Mucosa of rectum (tissue), 2 donors: ENCODE measurements around the gene ELL.

Source experiments
- H3K27ac ChIP-seq, 2 donors: one replicate each; pipeline ENCODE4 v1.7.0; 2013; ENCODE audit warnings: inconsistent platforms in 2 of 2, low read depth in 2 of 2, low read length in 2 of 2
- H3K27me3 ChIP-seq, 2 donors: one replicate each; pipeline ENCODE4 v1.7.0; 2013; ENCODE audit warnings: low read length in 2 of 2; ENCODE audit not compliant: control insufficient read depth in 2 of 2, insufficient read depth in 2 of 2
- H3K36me3 ChIP-seq, 2 donors: one replicate each; pipeline ENCODE4 v1.7.0; 2013; ENCODE audit warnings: low read length in 2 of 2; ENCODE audit not compliant: control insufficient read depth in 2 of 2, insufficient read depth in 2 of 2
- H3K4me1 ChIP-seq, 2 donors: one replicate each; pipeline ENCODE4 v1.7.0; 2013; ENCODE audit warnings: low read length in 2 of 2, mild to moderate bottlenecking in 1 of 2; ENCODE audit not compliant: control insufficient read depth in 2 of 2, insufficient read depth in 2 of 2
- H3K4me3 ChIP-seq, 2 donors: one replicate each; pipeline ENCODE4 v1.7.0; 2013; ENCODE audit warnings: low read length in 2 of 2
- H3K9ac ChIP-seq, 2 donors: one replicate each; pipeline ENCODE4 v1.7.0; 2013; ENCODE audit warnings: low read length in 2 of 2, low read depth in 1 of 2, mild to moderate bottlenecking in 1 of 2
- H3K9me3 ChIP-seq, 2 donors: one replicate each; pipeline ENCODE4 v1.7.0; 2013; ENCODE audit warnings: low read length in 2 of 2; ENCODE audit not compliant: control insufficient read depth in 2 of 2
- donor health status: healthy.
- donor health status: Normal muscosa, but diverticular disease.

The ELL gene

DNA sequence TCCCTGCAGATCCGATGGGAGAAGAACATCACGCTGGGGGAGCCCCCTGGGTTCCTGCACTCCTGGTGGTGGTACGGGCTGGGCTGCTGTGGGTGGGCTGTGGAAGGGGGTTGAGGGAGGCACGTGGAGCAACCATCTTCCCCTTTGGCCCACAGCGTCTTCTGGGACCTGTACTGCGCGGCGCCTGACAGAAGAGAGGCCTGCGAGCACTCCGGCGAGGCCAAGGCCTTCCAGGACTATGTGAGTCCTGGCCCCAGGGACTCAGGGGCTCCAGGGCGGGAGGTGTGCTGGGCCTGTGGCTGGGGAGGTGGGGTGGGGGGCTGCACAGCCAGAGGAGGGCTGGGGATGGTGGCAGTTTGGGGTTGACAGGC, 94.1 kb downstream of the ELL start:
- H3K4me1 ChIP-seq: peaks cover 18% of the 10 kb centered on the region in 2 donors
- H3K4me3 ChIP-seq: no peak overlapping the region
- no peak overlapping the region for H3K27ac ChIP-seq
- no peak overlapping the region for H3K9ac ChIP-seq
- peaks cover 0 to 3% of the 10 kb centered on the region in 2 donors for H3K36me3 ChIP-seq
- no peaks in the 10 kb centered on the region for H3K27me3 ChIP-seq
- H3K9me3 ChIP-seq: no peaks in the 10 kb centered on the region

DNA sequence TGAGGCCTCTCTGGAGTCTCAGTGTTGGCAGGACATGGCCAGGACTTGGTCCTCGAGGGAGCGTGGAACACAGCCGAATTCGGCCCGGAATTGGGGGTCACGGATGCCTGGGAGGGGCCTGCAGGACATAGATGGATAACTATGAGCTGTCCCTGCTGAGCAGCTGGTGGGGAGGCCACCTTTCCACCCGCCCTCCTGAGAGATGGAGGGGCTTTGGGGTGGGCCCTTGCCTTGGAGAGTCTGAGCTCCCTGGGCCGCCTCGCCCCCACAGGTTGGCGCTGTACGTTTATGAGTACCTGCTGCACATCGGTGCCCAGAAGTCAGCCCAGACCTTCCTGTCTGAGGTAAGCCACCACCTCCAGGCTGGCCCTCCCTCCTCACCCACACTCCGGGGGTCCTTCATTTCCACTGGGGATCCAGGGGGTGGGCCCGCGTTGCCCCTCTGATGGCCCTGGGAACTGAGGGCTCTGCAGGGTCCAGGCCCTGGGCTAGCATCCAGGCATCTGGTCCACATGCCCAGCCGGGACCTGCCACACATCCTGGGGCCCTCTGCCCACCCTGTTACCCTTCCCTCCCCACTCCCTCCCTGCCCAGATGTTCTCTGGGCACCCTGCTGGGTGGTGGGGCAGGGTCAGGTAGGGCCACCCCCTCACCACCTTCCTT, 94.7 kb downstream of the ELL start:
- Histone ChIP-seq H3K36me3 (peaks cover 0 to 3% of the 10 kb centered on the region in 2 donors), H3K4me3 (no peak overlapping the region), H3K9ac (no peak overlapping the region), H3K27me3 (no peaks in the 10 kb centered on the region), H3K4me1 (peaks cover 18 to 23% of the 10 kb centered on the region in 2 donors), H3K27ac (no peak overlapping the region), H3K9me3 (no peaks in the 10 kb centered on the region)

- H3K9me3 ChIP-seq: no peaks in the 10 kb centered on the region
- H3K4me1 ChIP-seq: peaks cover 18 to 24% of the 10 kb centered on the region in 2 donors
- no peak overlapping the region for H3K9ac ChIP-seq
- H3K4me3 ChIP-seq: no peak overlapping the region
- H3K27ac ChIP-seq: peak overlapping the region in 1 of 2 donors; percentile 38
- peaks cover 0 to 3% of the 10 kb centered on the region in 2 donors for H3K36me3 ChIP-seq
- H3K27me3 ChIP-seq: no peaks in the 10 kb centered on the region
Observed at GRCh38 chr19:18426416-18426767, 95.5 kb downstream of the ELL start.

DNA sequence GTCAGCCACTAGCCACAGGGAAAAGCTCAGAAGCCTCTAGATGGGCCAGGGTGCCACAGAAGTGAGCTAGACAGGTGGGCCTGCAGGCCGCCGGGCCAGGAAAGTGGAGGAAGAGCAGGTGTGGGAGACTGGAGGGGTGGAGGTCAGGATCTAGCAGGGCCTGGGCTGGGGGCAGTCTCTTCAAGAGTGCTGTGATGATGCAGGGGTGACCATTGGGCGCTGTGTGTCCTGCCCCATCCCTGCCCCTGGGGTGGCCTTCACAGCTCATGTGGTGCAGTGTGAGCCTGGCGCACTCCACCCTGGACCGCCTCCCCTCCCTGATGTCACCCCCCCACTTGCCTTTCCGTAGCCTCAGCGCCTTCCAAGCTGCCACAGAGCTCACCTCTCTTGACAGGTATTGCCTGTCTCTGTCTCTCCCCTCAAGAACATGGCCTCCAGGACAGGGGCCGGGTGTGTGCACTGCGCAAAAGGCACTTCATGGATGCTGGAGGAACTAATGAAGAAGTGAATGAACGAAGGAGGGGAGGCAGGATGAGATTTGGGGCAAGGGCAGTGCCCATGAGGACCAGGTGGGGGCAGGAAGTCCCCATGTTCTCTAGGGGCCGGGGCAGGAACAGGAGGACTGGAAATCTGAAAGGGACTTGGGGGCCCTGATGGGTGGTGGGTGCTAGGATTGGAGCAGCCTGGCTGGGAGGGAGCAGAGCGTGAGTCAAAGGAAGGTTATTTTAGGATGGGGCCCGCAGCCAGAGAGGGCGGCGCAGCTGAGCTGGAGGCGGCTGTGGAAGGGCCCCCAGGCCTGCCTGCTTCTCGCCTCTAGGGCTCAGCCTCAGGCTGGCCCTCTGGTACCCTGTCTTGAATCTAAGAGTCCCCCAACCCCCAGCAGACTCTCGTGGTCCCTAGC, 96.1 kb downstream of the ELL start:
- no peaks in the 10 kb centered on the region for H3K27me3 ChIP-seq
- H3K4me3 ChIP-seq: no peak overlapping the region
- no peak overlapping the region for H3K9ac ChIP-seq
- H3K27ac ChIP-seq: peak overlapping the region in 1 of 2 donors; percentile 38
- H3K9me3 ChIP-seq: no peaks in the 10 kb centered on the region
- peaks cover 0 to 3% of the 10 kb centered on the region in 2 donors for H3K36me3 ChIP-seq
- H3K4me1 ChIP-seq: peaks cover 19 to 28% of the 10 kb centered on the region in 2 donors

DNA sequence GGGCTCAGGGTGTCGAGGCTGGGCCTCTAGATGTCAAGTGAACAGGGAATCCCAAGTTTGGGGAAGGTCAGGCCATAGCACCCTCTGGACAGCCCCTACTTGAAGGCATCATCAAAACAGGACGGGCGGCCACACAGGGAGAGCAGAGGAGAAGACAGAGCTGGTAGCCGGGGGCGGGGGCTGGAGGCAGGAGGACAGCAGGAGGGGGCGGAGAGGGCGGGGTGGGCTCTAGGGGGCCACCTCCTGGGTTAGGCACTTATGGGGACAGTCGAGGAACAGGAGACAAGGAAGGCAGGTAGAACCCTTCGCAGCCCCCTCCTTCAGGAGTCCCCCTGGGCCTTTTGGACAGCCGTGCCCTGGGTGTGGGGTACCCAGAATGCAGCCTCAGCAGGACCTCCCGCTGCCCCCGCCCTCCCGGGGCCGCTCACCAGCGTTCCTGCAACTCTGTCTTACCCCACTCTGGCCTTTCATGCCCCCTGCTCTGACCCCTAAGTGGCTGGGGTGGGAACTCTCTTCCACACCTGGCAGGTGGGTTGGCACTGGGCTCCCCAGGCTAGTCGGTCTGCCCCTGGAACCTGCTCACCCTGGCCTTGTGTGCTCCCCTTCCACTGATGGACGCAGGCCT, 96.9 kb downstream of the ELL start:
- Histone ChIP-seq H3K27ac (no peak overlapping the region), H3K4me1 (peaks cover 21 to 30% of the 10 kb centered on the region in 2 donors)

DNA sequence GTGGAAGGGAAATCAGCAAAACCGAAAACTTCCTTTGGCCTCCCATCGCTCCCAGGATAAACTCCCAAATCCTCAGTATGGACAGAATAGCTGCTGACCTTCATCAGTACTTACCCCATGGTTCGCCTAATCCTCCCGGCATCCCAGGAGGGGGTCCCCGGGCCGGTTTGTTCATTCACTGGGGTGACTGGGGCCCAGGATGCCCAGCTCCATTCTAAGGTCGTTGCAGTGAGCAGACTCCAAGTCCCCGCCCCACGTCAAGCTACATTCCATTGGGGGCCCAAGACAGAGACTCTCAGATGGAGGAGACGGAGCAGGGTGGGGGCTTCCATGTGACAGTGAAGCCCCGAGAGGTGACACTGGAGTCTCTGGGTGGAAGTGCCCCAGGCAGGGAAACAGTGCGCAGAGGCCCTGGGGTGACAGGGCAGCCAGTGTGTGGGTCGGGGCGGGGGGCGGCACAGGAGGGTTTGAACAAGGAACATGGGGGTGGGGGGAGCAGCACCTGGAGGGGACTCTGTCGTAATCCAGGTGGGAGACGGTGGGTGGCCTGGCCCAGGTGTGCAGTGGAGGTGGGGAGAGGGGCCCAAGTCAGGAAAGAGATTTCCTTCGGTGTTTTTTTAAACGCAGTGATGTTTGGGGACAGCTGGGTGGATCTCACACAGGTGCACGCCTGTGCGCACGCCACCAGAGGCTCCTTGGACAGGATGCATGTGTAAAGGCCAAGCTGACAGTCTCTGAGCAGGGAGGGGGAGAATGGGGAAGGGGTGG, 97.6 kb downstream of the ELL start:
- H3K9ac ChIP-seq: no peak overlapping the region
- peaks cover 0 to 3% of the 10 kb centered on the region in 2 donors for H3K36me3 ChIP-seq
- no peaks in the 10 kb centered on the region for H3K27me3 ChIP-seq
- H3K4me1 ChIP-seq: peaks cover 15 to 26% of the 10 kb centered on the region in 2 donors
- H3K4me3 ChIP-seq: no peak overlapping the region
- no peaks in the 10 kb centered on the region for H3K9me3 ChIP-seq
- no peak overlapping the region for H3K27ac ChIP-seq

More for the DNA sequence above, 96.9 kb downstream of the ELL start:
- no peaks in the 10 kb centered on the region for H3K9me3 ChIP-seq
- H3K4me3 ChIP-seq: no peak overlapping the region
- H3K27me3 ChIP-seq: no peaks in the 10 kb centered on the region
- peaks cover 0 to 3% of the 10 kb centered on the region in 2 donors for H3K36me3 ChIP-seq
- no peak overlapping the region for H3K9ac ChIP-seq

DNA sequence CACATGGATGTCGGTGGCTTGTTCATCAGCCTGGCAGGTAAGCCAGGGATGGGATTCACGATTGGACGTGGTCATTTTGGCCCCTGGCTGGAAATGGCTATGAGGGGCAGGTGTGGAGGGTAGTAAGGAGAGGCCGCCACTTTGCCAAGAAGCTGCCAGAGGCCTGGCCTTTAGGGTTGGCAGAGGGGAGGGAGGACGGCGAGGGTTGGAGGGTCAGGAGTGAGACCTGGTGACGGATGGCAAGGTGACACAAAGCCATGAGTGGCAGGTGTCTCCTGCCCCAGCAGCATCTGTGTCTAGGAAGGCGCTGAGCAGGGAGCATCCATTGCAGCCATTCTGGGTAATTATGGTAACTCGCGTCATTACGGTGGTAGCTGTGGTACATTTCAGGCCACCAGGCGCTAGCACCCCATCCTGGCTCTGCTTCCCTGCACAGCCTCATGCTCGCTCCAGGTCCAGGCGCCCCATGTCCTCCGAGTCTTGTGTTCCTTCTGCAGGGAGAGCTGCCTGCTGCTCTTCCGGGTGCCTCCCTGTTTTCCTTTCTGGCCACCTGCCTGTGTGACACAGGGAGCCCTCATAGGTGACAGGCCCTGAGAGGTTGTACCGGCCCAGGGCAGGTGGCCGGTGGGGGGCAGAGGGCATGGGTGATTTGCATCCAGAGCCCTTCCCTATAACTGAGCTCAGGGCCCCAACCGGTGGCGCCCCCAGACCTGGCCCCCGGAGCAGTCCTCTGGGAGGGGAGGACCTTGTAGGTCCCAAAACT, 98.4 kb downstream of the ELL start:
- Histone ChIP-seq H3K27ac (peak overlapping the region in 1 of 2 donors; percentile 16), H3K4me3 (no peak overlapping the region), H3K9me3 (no peaks in the 10 kb centered on the region), H3K4me1 (peaks cover 22 to 32% of the 10 kb centered on the region in 2 donors), H3K36me3 (peaks cover 0 to 3% of the 10 kb centered on the region in 2 donors), H3K27me3 (peaks cover 0 to 4% of the 10 kb centered on the region in 2 donors), H3K9ac (no peak overlapping the region)

DNA sequence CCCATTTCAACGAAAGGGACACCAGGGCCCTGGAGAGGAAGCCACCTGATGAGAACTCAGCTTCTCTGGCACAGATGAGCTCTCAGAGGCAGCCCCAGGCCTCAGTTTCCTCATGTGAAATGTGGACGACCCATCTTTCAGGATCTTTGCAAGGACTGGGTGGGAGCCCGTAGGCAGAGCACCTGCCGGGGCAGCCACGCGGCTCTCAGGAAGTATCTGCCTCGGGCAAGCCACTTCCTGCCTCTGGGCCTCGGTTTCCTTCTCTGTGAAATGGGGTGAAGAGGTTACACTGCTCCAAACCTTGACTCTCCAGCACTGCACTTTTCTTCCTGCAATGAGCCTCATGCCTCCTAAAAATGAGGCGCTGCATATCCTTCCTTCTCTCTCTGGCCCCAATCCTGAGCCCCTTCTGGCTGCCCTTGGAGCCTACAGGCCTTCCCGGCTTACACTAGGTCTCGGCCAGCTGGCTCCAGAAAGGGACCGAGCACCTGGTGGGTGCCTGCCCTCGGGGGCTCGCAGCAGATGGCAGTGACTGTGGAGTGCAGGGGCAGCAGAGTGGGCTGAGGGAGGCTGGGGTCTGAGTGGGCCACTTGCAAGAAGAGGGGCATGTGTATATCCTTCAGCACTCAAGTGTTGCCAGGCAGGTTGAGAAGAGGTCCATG, 99.2 kb downstream of the ELL start:
- Histone ChIP-seq H3K27ac (peak overlapping the region in 1 of 2 donors; percentile 16), H3K4me3 (no peak overlapping the region), H3K4me1 (peaks cover 28 to 38% of the 10 kb centered on the region in 2 donors), H3K36me3 (peaks cover 0 to 3% of the 10 kb centered on the region in 2 donors), H3K9me3 (no peaks in the 10 kb centered on the region), H3K9ac (no peak overlapping the region), H3K27me3 (peaks cover 6 to 7% of the 10 kb centered on the region in 2 donors)
